DMS53 (cell line): Measurements from ENCODE around the gene FBXW11.
A peak's percentile ranks its signal among the peaks of the same experiment; 100 is the strongest.
"Not testable (repeated sequence)": the region's sequence is repeated elsewhere in the genome, so short reads cannot be mapped to it uniquely, and the experiment has no call there.

Experiments used
- DNase-seq: peaks from one replicate; lab custom pipeline; 2025; lab: John Stamatoyannopoulos, UW

FBXW11 gene

DNA sequence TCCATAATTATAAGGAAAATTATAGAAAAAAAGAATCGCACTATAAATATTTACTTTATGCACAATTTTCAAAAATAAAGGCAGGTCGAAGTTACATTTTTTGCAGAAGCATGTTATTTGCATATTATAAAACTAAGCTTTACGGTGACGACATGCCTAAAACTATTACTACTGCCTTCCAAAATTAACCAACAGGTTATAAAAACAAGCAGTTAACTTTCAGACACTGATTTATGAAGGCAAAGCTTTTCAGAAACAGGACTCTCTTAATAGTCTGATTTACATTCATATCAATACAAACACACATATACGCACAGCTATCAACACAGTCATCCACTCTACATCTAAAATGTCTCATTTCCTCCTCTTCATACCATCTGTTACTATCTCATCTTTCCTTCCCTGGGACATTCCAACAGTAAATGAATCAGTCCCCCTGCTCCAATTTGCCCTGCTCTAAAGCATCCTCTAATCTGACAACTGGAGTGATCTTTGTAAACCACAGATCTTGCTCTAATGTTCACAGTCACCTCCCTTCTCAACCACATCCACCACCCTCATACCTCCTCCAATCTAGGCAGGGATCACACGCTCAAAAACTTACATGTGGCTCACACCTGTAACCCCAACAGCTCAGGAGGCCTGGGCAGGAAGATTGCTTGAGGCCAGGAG lies 21.6 kb downstream of the FBXW11 start:
- DNase-seq: peak; percentile 28

DNA sequence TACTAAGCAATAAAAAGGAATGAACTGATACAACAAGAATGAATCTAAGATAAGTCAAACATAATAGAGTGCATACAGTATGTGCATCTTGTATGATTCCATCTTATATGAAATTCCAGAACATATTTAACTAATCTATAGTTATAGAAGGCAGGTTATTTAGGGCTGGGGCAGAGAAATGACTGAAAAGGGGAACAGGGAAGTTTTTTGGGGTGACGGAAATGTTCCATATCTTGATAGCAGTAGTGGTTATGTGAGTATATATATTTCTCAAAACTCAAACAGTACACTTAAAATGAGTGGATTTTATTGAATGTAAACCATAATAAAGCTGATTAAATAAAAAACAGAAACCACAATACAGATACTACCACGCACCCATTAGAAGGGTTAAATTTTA lies 24.6 kb downstream of the FBXW11 start:
- no peak for DNase-seq

DNA sequence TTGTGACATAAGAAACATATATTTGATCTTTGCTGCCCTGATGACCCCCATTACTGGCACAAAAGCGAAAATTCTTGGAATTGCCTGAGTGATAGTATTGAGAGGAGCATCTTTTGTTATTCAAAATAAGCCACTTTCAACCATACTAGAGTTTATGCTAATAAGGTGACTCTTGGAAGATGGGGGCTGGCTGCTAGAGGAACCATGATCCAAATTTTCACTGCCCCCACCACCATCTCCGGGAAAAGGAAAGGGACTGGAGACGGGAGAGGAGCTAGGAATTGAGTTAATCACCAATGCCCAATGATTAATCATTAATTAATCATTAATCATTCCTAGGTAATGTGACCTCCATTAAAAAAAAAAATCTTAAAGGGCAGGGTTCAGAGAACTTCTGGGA lies 25.6 kb downstream of the FBXW11 start:
- no peak for DNase-seq

DNA sequence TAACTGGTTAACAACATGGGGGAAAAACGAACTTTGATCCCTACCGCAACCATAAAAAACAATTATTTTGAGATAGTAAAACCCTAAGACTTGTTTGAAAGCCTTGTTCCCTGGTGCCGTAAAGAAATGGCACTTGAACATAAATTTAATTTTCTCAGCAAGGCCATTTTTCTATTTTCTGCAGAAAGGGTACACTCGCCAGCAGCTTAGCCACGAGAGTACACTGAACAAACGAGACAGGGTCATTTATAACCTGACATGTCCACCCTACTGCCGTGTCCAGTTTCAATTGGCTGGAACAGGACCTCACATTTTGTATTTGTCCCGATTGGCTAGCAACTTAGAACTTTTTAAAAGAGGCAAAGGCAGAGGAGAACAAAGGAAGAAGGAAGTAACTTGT lies 26.8 kb downstream of the FBXW11 start:
- DNase-seq: no peak

DNA sequence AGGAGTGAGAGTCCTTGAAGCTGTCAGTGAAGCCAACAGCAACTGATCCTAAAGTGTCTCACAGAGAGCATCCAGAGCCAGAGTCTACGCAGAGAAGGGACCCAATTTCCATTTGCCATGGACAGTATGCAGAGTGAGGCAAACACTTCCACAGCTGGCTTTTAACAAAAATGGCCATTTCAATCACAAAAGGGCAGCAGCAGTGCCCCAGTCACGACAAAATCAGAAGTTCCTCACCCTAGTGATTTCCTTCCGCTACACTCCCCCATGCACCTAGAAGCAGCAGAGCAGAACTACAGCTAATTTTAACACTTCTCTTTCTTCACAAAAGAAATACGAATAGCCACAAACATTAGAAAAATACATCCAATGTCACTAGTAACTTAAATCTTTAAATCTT lies 27.9 kb downstream of the FBXW11 start:
- no peak for DNase-seq

DNA sequence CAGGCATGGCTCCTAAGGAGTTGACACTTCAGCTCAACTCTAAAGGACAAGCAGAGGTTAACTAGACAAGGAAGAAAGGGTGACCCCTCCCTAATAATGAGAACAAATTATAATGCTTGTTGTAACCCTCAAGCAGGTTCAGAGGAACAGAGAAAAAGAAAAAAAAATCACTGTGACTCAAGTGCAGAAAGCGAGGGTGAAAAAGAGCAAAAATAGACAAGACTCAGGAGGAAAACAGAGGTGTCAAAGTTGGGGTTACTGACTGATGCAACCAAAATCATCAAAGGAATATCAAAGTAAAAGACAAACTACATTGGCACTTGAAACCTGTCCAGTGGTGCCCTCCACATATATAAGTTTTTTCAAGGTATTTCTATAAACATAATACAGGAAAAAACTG lies 28.4 kb downstream of the FBXW11 start:
- no peak for DNase-seq

DNA sequence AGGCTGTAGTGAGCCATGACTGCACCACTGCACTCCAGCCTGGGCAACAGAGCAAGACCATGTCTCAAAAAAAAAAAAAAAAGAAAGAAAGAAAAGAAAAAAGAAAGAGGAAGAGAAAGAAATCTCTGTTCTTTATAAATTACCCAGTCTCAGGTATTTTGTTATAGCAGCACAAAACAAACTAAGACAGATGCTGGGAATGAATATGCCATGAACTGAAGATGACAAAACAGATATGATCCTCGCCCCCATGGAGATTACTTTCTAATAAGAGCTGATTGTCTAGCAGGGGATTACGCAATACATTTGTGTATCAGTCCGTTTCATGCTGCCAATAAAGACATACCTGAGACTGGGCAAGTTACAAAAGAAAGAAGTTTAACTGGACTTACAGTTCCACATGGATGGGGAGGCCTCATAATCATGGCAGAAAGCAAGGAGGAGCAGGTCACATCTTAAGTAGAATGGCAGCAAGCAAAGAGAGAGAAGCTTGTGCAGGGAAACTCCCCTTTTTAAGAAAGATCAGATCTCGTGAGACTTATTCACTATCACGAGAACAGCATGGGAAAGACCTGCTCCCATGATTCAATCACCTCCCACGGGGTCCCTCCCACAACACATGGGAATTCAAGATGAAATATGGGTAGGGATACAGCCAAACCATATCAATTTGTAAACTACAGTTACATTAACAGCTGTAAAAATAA lies 29.0 kb downstream of the FBXW11 start:
- not testable (repeated sequence) for DNase-seq

DNA sequence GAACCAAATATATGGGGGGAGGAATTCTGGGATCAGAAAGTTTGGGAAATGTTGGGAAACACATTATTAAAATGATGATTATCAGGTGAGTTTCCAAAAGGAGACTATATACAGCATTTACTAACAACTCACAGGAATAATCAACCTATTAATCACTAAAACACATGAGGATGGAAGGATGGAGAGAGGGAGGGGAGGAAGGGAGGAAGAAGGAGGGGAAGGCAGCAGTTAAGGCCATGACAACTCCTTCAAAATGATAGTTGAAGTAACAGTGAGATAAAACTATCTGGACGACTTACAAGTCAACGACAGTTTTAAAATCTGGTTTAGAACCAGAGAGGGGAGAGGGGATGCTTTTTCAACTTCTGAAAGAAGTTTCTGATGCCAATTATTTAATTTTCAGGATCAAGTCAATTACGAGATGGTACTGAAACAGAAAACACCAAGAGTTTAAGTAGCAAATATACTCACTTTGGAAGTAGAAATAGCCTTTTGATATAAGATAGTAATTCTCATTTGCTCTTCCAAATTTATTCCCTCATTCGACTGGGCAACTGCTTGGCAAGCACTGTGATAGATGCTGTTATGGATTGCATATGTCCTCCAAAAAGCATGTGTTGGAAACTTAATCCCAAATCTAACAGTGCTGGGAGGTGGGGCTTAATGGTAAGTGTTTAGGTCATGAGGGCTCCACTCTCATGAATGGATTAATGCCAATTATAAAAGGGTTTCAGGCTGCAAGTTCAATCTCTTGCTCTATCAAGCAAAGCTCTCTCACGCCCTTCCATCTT lies 30.4 kb downstream of the FBXW11 start:
- DNase-seq: no peak

DNA sequence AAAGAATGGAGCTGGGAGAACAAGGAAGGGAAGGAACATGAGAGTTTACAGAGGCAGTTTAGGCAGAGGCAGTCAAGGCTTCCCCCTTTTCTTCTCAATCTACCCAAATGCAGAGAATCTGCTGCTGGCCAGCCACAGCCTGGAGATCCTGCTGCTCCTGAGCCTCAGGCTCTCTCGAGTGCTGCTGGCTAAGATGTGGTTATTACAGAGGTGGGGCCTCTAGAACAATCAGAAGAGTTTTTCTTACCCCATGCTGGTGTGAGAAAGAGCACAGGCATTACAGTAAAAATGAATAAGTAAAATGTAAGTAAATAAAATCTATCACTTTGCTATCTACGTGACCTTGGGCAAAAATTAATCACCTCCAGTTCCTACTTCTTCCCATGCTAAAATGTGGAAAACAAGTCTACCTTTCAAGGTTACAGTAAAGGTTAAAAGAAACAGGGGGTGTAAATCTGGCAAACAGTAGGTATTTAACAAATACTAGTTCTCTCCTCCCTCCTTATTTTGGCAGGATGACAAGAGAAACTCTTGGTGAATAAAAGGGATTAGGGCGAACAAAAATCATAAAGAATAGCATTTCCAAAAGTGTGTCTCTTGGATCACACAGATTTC lies 31.1 kb downstream of the FBXW11 start:
- DNase-seq: no peak

DNA sequence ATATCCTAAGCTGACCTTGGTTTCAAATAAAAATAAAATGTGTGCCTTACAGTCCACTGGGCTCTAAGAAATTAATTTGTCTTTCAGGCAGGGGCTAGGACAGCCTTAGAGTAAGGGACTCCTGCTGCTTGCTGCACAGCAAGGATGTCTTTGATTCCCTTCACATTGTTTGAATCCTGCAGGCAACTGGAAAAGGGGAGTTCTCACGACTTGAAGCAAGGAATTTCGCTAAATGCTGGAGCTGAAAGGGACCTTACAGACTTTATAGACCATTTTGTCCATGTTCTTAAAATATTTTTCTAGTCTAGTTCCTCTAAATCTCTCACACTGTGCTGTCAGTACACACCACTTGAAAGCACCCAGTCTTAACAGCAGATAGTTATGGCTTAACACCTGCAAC lies 35.6 kb downstream of the FBXW11 start:
- DNase-seq: no peak

DNA sequence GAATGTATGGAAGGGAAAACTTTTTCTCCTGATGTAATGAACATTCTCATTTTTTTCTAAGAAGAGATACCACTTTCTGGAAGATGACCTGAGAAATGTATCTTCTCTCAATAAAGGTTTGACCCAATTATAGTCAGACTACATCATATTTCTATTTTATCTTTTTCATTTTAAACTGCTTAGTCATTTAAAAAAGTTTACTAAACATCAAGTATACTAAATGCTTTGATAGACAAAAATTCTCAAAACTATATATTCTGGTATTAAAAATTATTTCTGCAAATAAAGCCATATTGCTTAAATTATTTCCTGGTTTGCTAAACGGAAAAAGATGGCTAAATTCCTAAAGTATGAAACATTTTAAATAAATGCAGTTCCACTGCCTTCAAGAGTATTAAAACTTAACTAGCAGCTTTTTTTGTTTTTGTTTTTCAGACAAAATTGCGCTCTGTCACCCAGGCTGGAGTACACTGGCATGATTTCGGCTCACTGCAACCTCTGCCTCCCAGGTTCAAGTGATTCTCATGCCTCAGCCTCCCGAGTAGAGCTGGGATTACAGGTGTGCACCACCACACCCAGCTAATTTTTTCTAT lies 37.1 kb downstream of the FBXW11 start:
- DNase-seq: no peak

DNA sequence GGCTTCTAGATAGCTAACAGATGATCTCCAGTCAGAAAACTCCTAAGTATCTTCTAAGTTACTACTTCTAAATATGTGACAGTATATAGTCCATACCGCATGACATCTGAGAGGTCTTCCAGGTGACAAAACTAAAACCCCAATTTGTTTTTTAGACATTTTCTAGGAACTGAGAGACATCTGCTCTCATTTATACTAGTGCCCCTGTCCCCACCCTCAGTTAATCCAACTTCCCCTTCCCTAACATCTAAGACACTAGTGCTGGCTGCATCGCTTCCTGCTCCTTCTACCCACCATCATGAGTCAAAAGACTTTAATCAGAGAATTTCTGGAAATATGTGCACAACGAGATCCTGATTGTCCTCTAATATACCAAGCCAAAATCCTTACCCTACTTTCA lies 37.9 kb downstream of the FBXW11 start:
- DNase-seq: no peak

DNA sequence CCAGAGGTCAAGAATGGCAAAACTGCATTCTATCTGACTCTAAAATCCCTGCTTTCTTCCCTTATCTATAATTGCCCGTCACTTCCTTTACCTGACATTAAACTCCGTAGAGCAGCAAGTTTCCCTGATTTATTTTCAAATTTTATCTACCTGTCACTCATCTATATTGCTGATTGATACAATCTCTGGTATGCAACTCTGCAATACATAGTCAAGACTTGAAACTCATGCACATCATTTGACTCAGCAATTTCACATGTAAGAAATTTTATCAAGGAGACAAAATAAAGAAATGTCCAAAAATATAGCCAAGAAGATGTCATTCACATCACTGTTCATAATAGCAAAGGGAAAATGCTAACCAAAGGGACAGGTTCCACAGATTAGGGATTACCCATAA lies 39.5 kb downstream of the FBXW11 start:
- DNase-seq: no peak

DNA sequence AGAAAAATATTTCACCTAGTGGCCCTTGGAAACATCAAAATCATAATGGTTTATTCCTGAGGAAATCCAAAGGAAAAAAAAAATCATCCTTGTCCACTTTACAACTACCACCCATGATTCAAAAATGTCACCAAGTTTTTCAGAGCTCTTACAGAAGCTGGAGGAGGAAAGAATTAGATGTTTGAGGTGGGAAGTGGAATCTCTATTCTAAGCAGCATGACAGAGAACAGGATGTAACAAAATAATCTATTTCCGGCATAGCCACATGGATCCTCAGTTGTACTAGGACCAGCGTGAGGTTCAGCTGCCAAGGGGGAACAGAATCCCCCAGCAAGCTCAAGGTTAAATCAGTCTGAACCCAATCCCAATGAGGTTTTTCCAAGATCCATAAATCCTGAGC lies 40.2 kb downstream of the FBXW11 start:
- DNase-seq: no peak

DNA sequence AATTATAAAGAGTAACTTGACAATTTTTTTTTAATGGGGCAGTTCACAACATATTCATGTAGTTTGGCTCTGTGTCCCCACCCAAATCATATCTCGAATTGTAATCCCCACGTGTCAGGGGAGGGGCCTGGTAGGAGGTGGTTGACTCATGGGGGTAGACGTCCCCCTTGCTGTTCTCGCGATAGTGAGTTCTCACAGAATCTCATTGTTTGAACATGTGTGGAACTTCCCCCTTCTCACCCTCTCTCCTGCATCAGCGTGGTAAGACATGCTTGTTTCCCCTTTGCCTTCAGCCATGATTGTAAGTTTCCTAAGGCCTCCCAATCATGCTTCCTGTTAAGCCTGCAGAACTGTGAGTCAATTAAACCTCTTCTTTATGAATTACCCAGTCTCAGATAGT lies 40.7 kb downstream of the FBXW11 start:
- DNase-seq: no peak

DNA sequence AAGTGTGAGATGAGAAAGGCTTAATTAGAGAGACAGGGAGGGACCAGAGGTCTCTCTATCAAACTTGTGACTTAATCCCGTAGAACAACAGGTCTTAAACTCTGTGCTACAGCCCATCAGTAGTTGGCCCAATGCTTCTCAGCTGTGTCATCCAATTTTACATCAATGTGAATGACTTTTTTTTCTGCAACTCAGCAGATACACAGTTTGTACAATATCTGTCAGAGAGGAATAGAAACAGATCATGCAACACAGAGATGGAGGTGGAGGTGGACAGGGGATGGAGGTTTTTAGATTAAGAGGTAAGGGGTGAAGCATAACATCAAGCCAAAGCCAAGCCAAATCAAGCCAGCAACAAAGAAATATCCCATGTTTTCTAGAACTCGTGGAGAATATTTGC lies 43.0 kb downstream of the FBXW11 start:
- DNase-seq: no peak

DNA sequence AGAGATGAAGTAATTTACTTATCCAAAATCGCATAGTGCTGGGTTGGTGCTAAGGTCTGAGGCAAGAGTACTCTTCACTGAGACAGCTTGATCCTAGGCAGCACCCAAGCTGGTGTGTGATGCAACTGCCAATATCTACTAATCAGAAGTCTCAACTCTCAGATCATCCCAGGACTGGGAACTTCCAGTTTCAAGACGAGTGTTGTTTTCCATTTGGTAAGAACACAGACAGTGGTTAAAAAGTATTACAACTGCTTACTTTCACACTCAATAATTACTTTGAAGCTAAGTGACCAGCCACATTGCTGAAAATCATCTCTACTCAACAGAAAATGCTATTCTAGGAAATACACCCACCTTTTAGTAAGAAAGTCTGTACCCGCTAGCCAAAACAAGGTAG lies 45.3 kb downstream of the FBXW11 start:
- no peak for DNase-seq

DNA sequence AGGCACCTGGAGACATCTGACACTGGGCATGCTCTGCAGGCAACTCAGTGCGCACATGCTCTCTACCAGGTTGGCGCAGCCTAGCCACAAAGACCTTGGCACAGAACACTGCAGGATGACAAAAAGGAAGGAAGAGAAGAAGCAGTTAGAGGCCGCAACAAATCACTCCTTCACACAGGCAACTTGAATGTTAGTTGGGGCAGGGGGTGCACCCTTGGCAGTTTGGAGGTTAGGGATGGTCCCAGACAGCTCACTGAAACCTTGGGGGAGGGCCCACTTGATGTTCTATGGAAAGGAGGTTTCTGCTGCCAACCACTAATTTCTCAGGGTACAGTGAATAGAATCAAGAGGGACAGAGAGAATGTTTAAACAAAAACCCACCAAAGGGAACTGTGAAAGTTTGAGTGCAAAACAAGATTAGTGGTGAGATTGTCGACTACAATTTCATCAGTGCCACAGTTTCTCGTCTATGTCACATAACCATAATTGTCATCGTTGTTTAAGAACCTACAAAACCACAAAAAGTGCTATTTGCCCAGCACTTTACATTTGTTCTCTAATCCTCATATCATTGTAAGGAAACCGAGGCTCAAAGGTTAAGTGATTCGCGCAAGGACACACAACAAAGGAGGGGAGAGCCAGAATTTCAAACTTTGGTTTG lies 48.7 kb downstream of the FBXW11 start:
- peak; percentile 10 for DNase-seq

DNA sequence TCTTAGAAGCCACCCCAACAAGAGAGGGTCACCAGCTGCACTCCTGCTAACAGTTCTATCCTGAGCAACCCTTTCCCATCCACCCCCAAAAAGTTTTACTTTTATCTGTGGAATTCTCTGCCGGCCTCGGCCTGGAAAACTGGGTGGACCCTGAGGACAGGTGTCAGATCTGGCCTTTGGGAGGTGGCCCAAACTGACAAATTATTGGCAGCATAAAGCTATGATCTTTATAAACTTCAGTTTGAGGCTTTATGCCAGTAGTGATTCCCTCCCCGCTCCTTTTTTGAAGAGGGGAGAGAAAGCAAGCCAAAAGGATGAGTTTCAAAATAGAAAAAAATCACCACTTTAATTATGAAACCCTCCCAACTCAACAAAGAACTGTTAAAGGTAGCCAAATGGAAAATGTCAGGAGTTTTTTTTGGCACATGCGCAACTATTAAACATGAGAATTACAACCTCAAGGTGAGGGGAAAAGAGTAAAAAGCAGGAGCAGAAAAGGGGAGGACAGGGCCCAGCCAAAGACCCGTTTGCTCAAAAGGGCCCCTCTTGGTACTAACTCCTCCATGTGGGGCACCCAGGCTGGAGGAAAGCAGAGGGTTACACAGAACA lies 49.4 kb downstream of the FBXW11 start:
- DNase-seq: no peak

DNA sequence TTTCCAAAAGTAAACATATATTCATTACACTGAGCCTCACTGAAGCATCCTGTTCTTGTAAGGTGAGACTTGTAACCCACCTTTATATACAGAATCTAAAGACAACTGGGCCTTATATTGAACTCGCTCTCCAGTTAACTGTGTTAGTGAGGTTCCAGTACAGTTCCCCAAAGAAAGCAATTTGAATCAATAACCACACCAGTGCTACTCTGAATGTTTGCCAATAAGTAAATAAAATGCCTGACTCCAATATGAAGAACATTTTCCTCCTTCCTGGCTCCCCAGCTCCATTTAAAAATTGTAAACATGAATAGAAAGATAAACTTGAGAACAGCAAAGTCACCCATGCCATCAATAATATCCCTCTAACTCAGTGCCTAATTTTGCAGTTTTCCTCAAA lies 50.1 kb downstream of the FBXW11 start:
- DNase-seq: no peak

DNA sequence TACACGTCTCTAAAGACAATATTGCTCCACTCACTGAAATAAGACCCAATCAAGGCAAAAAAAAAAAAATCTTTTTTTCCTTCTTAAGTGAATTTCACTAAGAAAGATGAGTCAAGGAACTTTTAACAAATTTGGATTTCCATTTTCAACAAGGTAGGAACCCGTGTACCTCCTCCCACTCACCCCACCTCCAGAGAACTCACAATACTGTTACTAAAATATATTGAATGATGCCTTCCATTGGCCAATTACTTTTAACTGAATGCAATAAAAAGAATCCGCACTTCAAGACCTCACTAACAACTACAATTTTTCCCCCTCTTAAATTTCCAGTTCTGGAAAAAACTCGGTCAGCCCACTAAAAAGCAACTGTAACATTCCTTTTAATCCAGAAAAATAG lies 50.7 kb downstream of the FBXW11 start:
- no peak for DNase-seq
